Measurements from ENCODE around the gene DNAJB6.

DNAJB6 gene

GRCh38 chr7:157397036-157397720 is 60.4 kb downstream of the DNAJB6 start:
- DNase-seq: no peak

DNA sequence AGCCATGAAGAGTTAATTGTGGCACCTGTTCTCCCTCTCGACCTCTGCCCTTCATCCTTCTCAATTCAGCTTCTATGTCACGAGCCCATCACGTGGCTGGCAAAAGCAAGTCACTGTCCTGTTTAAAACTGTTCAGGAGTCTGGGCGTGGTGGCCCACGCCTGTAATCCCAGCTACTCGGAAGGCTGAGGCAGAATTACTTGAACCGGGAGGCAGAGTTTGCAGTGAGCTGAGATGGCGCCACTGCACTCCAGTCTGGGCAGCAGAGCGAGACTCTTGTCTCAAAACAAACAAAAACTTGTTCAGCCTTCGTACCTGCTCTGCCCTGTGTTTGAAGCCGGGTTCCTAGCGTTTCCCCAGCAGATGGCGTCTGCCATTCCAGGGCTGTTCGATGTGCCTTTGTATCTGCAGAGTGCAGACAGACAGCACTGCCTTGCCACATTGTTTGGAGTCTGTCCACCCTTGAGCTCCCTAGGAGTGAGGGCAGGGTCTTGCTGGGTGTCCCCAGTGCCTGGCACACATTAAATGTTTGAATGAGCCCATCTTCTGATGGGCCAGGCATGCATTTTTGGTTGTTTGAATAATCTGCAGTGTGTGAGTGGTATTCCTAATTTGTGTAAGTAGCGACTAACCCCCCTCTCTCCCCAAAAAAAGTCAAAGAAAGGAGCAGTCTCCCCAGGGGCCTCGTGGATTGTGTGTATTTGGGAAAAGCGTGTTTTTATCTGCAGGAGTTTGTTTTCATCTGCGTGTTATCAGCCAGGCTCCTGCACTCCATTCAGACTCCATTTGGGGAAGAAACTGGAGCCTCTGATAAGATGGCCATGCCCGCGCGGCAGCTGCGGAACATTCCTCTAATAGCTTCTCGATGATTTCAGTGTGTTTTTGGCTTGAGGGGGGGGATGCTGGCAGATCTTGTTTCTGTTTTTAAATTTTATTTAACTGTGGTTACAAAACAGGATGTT is 61.2 kb downstream of the DNAJB6 start:
- DNase-seq: peak; percentile 80

GRCh38 chr7:157399086-157399687 is 62.4 kb downstream of the DNAJB6 start:
- no peak for DNase-seq

DNA sequence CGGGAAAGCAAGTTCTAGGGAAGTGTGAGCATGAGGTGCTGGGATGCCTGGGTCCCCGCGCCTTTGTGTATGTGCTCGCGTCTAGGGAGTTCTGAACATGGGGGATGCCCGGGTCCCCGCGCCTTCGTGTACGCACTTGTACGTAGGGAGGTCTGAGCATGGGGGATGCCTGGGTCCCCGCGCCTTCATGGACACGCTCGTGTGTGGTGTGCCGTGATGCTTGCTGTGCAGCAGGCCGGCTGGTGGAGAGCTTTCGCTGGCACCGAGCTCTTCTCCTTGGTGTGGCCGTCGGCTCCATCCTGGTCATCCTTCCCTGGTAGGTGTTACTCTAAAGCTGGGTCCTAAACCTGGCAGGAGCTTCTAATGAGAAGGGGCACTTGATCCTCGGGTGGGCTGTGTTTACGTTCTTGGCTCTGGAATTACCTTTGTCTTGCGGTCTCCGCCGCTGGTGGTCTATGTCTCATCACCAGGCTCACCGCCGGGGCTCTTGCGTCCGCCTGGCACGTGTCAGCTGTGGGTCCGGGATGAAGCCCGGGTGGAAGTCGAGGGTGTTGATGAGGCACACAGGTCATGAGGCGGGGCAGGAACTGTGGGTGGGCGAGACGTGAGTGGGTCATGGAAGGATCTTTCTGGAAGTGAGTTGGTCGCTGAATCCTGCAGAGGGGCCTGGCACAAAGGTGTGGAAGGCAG is 63.5 kb downstream of the DNAJB6 start:
- no peak for DNase-seq

DNA sequence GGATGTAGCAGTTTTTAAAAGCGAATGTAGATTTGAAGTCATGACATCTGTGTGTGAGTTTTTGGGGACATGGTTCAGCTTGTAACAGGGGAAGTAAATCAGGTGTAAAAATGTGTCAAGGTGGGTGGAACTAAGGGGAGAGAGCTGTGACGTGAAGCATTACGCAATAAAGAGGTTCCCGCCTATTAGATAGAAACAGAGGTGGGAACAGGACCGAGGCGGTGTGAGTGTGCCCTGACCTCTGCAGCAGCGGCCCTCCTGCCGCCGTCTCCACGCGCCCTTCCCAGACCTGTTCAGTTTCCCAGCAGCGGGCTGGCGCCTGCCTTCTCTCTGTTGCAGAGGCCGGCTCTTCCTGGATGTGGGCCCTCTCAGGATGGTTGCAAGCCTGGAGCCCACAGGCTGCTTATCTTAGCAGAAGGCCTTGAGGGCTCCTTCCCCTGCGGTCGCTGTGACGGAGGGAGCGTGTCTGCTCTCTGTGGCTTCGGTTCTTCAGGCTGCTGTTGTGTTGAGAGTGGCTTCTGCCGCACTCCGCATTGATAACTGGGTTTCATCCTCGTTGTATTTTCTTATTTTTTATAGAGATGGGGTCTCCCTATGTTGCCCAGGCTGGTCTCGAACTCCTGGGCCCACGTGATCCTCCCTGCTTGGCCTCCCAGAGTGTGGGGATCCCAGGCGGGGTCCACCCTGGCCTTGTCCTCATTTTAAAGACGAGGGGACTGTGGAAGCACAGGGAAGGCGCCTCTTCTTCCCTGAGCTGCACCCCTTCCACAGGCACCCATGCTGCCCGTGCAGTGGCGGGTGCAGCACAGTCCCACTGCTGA is 65.0 kb downstream of the DNAJB6 start:
- DNase-seq: no peak

DNA sequence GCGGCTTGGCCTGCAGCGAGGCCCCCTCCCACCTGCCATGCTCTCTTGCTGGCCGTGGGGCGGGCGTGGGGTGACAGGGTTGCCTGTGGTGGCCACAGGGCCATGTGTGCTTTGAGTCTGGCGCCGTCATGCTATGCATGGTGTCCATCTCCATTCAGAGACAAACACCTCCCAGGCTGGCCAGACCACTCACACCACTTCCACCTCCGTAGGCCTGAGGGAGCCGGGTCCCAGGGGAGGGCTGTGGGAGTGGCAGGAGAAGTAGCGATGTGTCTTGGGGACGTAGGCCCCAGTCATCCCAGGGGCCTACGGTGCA is 65.5 kb downstream of the DNAJB6 start:
- no peak for DNase-seq

- no peak for DNase-seq
Observed at GRCh38 chr7:157402911-157403534, 66.2 kb downstream of the DNAJB6 start.

DNA sequence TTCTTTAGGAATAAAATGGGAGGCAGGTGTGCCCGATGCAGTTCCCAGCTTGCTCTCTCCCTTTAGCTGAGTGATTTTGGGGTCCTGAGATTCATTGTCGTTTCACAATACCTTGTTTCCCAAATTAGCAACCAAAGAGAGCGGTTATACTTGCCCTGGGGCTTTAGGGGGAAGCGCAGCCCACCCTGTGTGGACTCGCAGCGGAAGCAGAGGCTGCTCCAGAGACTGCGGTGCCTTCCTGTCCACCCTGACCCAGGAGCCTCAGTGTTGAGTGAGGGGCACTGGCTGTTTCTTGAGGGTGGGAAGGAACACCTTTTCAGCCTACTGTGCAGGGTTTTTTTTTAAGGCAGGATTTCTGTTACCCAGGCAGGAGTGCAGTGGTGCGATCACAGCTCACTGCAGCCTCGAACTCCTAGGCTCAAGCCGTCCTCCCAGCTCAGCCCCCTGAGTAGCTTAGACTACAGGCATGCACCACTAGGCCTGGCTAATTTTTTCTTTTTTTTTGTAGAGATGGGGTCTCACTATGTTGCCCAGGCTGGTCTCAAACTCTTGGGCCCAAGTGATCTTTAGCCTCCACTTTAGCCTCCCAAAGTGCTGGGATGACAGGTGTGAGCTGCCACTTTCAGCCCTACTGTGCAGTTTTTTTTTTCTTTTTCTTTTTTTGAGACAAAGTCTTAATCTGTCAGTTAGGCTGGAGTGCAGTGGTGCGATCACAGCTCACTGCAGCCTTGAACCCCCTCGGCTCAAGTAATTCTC is 67.0 kb downstream of the DNAJB6 start:
- no peak for DNase-seq

DNA sequence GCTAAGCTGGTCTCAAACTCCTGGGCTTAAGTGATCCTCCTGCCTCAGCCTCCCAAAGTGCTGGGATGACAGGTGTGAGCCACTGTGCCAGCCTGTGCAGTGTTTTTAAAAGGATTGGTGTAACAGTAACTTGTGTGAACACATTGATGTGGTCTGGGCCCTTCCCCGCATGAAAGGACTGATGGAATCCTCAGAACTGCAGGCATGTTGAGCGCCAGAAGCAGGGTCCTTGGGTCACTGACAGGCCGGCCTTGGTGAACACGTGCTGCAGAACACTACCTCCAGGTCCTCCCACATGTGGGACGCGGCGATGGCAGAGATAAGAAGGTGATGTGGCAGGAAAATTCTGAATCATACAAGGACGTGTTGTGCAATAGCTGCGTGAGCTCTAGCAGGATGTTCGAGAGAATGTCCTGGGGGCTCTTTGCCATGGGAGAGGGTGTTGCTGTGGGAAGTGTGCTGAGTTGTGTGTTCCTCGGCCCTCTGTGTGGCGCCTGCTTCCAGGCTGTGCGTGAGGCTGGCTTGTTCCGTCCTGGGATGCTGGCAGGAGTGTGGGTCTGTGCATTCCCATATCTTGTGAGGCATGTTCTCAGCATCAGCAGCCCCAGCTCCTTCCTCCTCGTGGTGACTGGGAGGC is 68.2 kb downstream of the DNAJB6 start:
- DNase-seq: peak; percentile 69

DNA sequence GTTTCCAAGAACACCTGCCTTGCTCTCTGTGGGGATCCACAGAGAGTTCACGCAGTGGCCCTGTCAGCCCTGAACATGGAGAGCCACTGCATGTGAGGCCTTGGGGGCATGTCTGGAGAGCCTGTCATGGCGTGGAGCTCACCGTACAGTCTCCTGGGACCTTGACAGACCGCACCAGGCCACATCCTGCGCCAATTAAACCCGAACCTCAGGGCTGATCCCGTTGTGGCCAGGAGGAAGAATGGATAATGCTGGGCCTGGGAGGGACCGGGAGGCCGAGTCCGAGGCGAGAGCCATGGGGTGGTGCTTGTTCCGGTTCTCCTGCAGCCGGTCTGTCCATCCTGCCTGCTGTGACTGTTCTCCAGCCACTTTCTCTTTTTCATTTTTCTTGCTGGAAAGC is 68.7 kb downstream of the DNAJB6 start:
- no peak for DNase-seq

GRCh38 chr7:157405914-157406810 is 69.4 kb downstream of the DNAJB6 start:
- peak; percentile 38 for DNase-seq

GRCh38 chr7:157406971-157407370 is 70.2 kb downstream of the DNAJB6 start:
- DNase-seq: no peak

DNA sequence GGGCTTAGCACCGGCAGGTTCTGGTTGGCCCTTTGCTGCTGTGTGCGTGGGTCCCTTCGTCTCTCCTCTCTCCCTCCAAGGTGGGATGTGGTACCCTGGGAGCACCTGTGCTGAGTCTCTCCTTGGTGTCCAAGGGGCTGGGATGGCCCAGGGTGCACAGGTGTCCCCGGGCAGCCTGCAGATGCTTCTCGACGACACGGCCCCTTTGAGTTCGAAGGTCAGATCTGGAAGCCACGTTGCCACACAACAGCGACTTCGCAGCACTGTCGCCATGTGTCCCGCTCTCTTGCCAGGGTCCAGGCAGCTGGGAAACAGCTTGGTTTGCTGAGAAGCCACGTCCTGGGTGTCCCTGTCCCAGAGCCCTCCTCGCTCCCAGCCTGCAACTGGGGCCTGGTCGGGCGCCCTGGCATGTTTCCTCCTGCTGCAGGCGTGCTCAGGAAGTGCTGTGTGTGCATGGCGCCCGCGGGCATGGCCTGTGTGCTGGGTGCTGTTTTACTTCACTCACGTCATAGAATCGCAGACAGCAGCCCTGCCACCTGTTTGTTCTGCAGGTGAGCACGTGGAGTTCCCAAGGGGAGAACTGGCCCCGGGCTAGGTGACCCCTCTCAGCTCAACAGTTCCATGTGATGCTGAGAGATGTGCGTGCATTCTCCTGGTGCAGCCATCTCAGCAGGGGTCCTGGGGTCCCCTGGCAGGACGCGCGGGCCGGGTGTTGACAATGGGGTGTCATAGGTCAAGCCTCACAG is 70.9 kb downstream of the DNAJB6 start:
- no peak for DNase-seq

- no peak for DNase-seq
Observed at GRCh38 chr7:157408258-157409101, 71.7 kb downstream of the DNAJB6 start.

DNA sequence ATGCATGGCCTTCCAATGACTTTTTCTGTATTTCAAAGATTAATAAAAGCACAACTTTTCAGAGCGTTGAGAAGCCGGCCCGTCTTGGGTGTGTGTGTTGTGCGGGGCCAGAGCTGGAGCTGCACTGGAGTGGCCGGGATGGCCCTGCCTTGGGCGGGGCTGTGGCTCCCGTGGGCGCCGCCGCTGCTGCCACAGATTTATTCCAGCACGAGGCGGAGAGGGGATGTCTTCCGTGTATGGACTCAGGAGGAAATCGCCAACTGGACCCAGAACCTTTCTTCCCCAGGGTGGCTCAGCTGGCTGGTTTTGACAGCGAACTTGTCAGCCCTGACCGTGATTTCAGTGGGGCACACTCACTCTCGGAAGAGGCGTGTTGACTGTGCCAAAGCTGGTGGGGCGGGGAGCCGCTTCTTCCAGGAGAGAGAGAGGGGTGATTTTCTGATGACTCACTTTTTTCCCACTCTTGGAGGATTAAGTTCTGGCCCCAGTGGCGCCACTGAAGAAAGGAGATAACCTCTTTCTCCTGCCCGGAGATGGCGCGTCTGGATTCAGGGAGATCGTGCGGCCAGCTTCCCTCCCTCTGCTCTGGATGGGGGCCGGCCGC is 72.4 kb downstream of the DNAJB6 start:
- peak; percentile 36 for DNase-seq

DNA sequence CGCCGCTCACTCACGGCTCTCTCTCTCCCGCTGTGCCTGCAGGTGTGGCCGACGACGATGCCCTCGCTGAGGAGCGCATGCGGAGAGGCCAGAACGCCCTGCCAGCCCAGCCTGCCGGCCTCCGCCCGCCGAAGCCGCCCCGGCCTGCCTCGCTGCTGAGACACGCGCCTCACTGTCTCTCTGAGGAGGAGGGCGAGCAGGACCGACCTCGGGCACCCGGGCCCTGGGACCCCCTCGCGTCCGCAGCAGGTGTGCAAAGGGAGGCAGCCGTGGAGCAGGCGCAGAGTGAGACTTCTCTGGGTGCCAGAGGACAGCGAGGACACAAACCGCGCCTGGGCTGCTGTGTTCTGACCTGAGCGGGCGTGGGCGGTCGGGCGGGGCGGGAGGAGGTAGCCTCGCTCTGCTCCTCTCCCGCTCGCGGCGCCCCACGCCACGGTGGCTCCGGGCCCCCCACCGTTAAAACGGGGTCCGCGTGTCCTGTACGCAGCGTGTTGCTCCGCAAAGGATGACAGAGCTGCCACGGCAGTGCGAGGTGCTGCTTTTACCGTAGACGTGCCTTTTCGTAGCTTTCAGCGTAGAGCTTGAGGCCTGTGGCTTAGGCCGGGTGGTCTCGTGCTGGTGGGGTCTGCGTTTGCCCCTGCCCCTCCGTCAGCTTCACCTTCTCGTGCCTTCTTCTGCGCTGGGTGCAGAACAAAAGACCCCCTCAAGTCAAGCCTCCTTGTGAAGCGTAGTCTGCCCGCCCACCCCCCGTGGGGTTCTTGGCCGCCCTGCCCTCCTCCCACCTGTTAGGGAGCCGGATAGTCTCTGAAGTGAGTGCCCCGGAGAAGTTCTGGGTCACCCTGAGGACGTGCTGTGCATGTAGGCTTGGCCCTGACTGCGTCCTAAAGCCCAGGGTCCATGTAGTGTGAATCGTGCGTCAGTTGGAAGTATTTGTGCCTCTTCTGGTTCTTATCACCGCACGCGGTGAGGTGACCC is 73.2 kb downstream of the DNAJB6 start:
- DNase-seq: no peak

Data from fibroblast of skin of back (primary cell).